ENCODE measurements around the gene FAM227A. TPM values are rescaled to one million over a fixed set of nuclear protein-coding genes. Genes with fewer than 3 reads are reported as not detected.

FAM227A gene
- total and polyA plus RNA-seq, 4 donors: 0.01 to 0.42 (median 0.04) TPM

DNA sequence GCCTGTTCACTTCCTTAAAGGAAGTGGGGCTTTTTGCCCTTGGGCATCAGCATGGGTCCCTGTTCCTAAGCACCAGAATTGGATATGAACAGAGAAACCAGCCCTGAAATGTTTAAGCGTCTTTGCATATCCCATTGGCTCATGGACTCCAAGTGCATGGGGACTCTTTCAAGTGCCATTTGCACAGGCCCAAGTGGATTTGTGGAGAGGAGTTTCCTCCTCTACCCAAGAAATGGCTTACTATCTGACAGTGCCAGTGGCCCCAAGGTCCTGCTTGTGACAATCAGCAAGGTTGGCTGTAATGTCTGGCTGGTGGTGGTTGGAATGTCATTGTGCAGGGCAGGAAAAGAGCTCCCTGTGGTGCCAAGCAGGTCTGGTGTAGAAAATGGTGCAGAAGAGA is 29.6 kb upstream of the FAM227A start:
- H3K9me3 ChIP-seq (ENCODE audit: control insufficient read depth in 4 of 4, low read length in 3 of 4): no peaks in the 10 kb centered on the region
- TF ChIP-seq ZBTB33 (IDR thresholded peaks at IDR 0.05): no peak

GRCh38 chr22:38684895-38685294 is 28.7 kb upstream of the FAM227A start:
- Histone ChIP-seq H3K27ac (ENCODE audit: low read depth in 1 of 2, low read length in 2 of 2) (no peak overlapping the region), H3K27me3 (ENCODE audit: control insufficient read depth in 4 of 4, insufficient read depth in 4 of 4, low read length in 3 of 4) (no peaks in the 10 kb centered on the region), H3K36me3 (ENCODE audit: control insufficient read depth in 4 of 4, insufficient read depth in 3 of 4, low read depth in 1 of 4, low read length in 3 of 4) (peaks cover 9 to 52% (median 26%) of the 10 kb centered on the region in 4 donors), H3K4me1 (ENCODE audit: control insufficient read depth in 4 of 4, insufficient read depth in 4 of 4, low read length in 3 of 4) (peaks cover 2 to 11% (median 8%) of the 10 kb centered on the region in 4 donors), H3K9ac (ENCODE audit: low read depth in 1 of 2, low read length in 2 of 2) (no peak overlapping the region), H3K9me3 (ENCODE audit: control insufficient read depth in 4 of 4, low read length in 3 of 4) (no peaks in the 10 kb centered on the region), H3K4me3 (ENCODE audit: low read depth in 1 of 3, low read length in 3 of 3) (no peak overlapping the region)
- TF ChIP-seq, protein P1, sequence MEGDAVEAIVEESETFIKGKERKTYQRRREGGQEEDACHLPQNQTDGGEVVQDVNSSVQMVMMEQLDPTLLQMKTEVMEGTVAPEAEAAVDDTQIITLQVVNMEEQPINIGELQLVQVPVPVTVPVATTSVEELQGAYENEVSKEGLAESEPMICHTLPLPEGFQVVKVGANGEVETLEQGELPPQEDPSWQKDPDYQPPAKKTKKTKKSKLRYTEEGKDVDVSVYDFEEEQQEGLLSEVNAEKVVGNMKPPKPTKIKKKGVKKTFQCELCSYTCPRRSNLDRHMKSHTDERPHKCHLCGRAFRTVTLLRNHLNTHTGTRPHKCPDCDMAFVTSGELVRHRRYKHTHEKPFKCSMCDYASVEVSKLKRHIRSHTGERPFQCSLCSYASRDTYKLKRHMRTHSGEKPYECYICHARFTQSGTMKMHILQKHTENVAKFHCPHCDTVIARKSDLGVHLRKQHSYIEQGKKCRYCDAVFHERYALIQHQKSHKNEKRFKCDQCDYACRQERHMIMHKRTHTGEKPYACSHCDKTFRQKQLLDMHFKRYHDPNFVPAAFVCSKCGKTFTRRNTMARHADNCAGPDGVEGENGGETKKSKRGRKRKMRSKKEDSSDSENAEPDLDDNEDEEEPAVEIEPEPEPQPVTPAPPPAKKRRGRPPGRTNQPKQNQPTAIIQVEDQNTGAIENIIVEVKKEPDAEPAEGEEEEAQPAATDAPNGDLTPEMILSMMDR (IDR thresholded peaks at IDR 0.05; ENCODE audit: low read depth, low read length, missing input control): no peak
- no peak for TF ChIP-seq EGR1 (IDR thresholded peaks at IDR 0.05; ENCODE audit: low read depth in 2 of 2)
- TF ChIP-seq YY1 (IDR thresholded peaks at IDR 0.05): no peak
- TF ChIP-seq, protein P2, sequence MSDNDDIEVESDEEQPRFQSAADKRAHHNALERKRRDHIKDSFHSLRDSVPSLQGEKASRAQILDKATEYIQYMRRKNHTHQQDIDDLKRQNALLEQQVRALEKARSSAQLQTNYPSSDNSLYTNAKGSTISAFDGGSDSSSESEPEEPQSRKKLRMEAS (IDR thresholded peaks at IDR 0.05): no peak
- TF ChIP-seq JUND (IDR thresholded peaks at IDR 0.05): no peak
- TF ChIP-seq ZBTB33 (IDR thresholded peaks at IDR 0.05): no peak
- no peak for TF ChIP-seq HNF4A (conservative IDR thresholded peaks at IDR 0.05)
- TF ChIP-seq HNF4G (IDR thresholded peaks at IDR 0.05): no peak
- no peak for TF ChIP-seq GABPA (IDR thresholded peaks at IDR 0.05 in 1 of 2, conservative IDR thresholded peaks at IDR 0.05 in 1 of 2)
- no peak for DNase-seq (ENCODE audit: low spot score)
- WGBS: 95% methylated on average over 9 of the region's 9 CpGs

More for the DNA sequence above, 29.6 kb upstream of the FAM227A start:
- Histone ChIP-seq H3K27ac (ENCODE audit: low read depth in 1 of 2, low read length in 2 of 2) (no peak overlapping the region), H3K27me3 (ENCODE audit: control insufficient read depth in 4 of 4, insufficient read depth in 4 of 4, low read length in 3 of 4) (no peaks in the 10 kb centered on the region), H3K9ac (ENCODE audit: low read depth in 1 of 2, low read length in 2 of 2) (no peak overlapping the region), H3K36me3 (ENCODE audit: control insufficient read depth in 4 of 4, insufficient read depth in 3 of 4, low read depth in 1 of 4, low read length in 3 of 4) (peaks cover 9 to 52% (median 26%) of the 10 kb centered on the region in 4 donors), H3K4me1 (ENCODE audit: control insufficient read depth in 4 of 4, insufficient read depth in 4 of 4, low read length in 3 of 4) (peaks cover 2 to 11% (median 8%) of the 10 kb centered on the region in 4 donors), H3K4me3 (ENCODE audit: low read depth in 1 of 3, low read length in 3 of 3) (no peak overlapping the region)
- no peak for DNase-seq (ENCODE audit: low spot score)
- WGBS: 95% methylated on average over 1 of the region's 1 CpG

Measured in liver (tissue), 9 donors.